Lower leg skin (tissue), 3 donors: ENCODE results near the gene SLC10A3.

Experiments
- POLR2A ChIP-seq, 2 donors: fragments of 450-650 bp; IDR thresholded peaks; one replicate each; pipeline ENCODE4 v1.6.1; 2016 to 2017; ENCODE audit warnings: antibody characterized with exemption in 2 of 2, mild to moderate bottlenecking in 1 of 2, moderate library complexity in 1 of 2
- TF ChIP-seq, protein P1 (sequence below), 3 donors: fragments of 450-650 bp; IDR thresholded peaks; one replicate each; pipeline ENCODE4 v1.5.1; 2016; ENCODE audit warnings: antibody characterized with exemption in 3 of 3, mild to moderate bottlenecking in 3 of 3, moderate library complexity in 2 of 3

DNA sequence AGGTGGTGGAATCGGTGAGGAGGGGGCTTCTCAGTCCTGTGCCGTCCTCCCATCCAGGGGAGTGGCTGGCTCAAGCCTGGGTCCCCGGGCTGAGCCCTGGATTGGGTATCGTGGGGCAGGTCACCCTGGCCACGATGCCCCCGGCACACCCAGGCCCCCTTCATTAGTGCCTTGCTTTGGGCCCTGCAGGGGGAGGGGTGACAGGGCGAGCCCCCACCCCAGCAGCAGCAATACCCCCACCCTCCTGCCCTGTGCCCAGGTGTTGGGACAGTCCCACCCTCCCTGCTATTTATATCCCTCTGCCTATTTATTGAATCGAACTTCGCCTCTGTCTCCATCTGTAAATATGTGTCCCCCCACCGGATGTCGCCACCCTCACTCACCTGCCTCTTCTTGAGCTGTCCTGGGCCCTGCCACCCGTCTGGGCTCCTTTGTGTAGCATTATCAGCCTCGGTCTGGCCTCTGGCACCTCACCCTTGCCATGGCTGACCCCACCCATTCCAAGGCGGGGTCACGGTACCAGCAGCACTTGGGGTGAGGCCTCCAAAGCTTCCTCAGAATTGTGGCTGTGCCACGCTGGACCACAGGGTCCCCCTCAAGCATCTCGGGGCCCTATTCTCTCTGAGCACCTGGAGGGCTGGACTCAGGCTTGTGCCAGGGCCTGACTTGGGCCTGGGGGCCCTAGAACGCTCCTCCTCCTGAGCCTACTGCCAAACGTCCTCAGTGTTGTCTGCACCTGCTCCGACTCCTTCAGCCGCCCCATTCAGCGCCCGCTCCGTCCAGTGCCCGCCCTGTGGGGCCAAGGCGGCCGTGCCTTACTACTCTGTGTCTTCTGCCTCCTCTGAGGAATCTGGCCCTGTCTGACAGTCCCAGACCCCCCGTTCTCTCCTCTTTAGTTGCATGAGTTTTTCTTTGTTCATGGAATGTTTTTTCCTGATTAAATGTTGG lies 17.5 kb downstream of the SLC10A3 start:
- TF ChIP-seq POLR2A (IDR thresholded peaks at IDR 0.05): no peak
- TF ChIP-seq, protein P1, sequence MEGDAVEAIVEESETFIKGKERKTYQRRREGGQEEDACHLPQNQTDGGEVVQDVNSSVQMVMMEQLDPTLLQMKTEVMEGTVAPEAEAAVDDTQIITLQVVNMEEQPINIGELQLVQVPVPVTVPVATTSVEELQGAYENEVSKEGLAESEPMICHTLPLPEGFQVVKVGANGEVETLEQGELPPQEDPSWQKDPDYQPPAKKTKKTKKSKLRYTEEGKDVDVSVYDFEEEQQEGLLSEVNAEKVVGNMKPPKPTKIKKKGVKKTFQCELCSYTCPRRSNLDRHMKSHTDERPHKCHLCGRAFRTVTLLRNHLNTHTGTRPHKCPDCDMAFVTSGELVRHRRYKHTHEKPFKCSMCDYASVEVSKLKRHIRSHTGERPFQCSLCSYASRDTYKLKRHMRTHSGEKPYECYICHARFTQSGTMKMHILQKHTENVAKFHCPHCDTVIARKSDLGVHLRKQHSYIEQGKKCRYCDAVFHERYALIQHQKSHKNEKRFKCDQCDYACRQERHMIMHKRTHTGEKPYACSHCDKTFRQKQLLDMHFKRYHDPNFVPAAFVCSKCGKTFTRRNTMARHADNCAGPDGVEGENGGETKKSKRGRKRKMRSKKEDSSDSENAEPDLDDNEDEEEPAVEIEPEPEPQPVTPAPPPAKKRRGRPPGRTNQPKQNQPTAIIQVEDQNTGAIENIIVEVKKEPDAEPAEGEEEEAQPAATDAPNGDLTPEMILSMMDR (IDR thresholded peaks at IDR 0.05): no peak
